ENCODE data around the gene MAP3K13. TPM values are rescaled to one million over a fixed set of nuclear protein-coding genes. Genes with fewer than 3 reads are reported as not detected.
"Not testable (repeated sequence)": the region's sequence is repeated elsewhere in the genome, so short reads cannot be mapped to it uniquely, and the experiment has no call there.

Gene MAP3K13
- total and polyA plus RNA-seq, 2 of the 13 experiments (the other 11 are each of a cell fraction or from before 2014, with no cell fraction given): 24.2 to 26.5 TPM

GRCh38 chr3:185448107-185448506 lies 85.2 kb downstream of the MAP3K13 start:
- ChIA-PET CTCF (ENCODE audit: low intra/inter-chr PET ratio, low total read pairs) (no interaction called here), POLR2A (no interaction called here)
- H4K20me1 ChIP-seq (ENCODE audit: insufficient read depth, low read length): no peaks in the 10 kb centered on the region
- in situ Hi-C loops (cut with HindIII; ENCODE audit: extremely low pct_ligation_motif_present, low pct_unique_long_range_greater_than_20kb): no loop called here
- no peaks in the 10 kb centered on the region for H3K27me3 ChIP-seq (ENCODE audit: control insufficient read depth in 1 of 2, insufficient read depth in 2 of 2, low read length in 2 of 2)
- no peak overlapping the region for H2AFZ ChIP-seq (ENCODE audit: low read length)
- no peaks in the 10 kb centered on the region for H3K79me2 ChIP-seq (ENCODE audit: insufficient read depth, low read length)
- no TSS peak for BruUV-seq (replicated peaks)
- no peak overlapping the region for H3K27ac ChIP-seq (ENCODE audit: extremely low read length, insufficient read depth, low read length)
- no peak overlapping the region for H3K4me2 ChIP-seq (ENCODE audit: low read depth, low read length)
- no peak for FAIRE-seq
- TF ChIP-seq NFE2L1 (CRISPR knock-in tag; IDR thresholded peaks at IDR 0.05; ENCODE audit: borderline replicate concordance): no peak
- peaks cover 4 to 27% of the 10 kb centered on the region in 2 experiments; a peak in 4 of 5 replicates for H3K36me3 ChIP-seq (replicated peaks in 1 of 2; ENCODE audit: control insufficient read depth in 1 of 2, insufficient read depth in 2 of 2, low read length in 2 of 2)
- intact Hi-C loops (cut with micrococcal nuclease; ENCODE audit: unreplicated experiment): no loop called here
- DNase-seq (ENCODE audit: low spot score): no peak
- H3K4me3 ChIP-seq (replicated peaks in 1 of 3; ENCODE audit: insufficient read depth in 1 of 3, low read depth in 2 of 3, low read length in 3 of 3): no peak overlapping the region
- H3K9me3 ChIP-seq (ENCODE audit: low read length): no peaks in the 10 kb centered on the region
- ATAC-seq: no peak
- no peaks in the 10 kb centered on the region for H3K4me1 ChIP-seq (ENCODE audit: insufficient read depth, low read length)
- H3K9ac ChIP-seq (ENCODE audit: insufficient read depth, low read depth, low read length): no peak overlapping the region

GRCh38 chr3:185451432-185451831 lies 88.5 kb downstream of the MAP3K13 start:
- in situ Hi-C loops (cut with HindIII; ENCODE audit: extremely low pct_ligation_motif_present, low pct_unique_long_range_greater_than_20kb); H2AFZ ChIP-seq (ENCODE audit: low read length); POLR2A ChIA-PET; H3K9me3 ChIP-seq (ENCODE audit: low read length); H3K4me3 ChIP-seq (replicated peaks in 1 of 3; ENCODE audit: insufficient read depth in 1 of 3, low read depth in 2 of 3, low read length in 3 of 3); H3K27me3 ChIP-seq (ENCODE audit: control insufficient read depth in 1 of 2, insufficient read depth in 2 of 2, low read length in 2 of 2); intact Hi-C loops (cut with micrococcal nuclease; ENCODE audit: unreplicated experiment); BruUV-seq (replicated peaks); H4K20me1 ChIP-seq (ENCODE audit: insufficient read depth, low read length); DNase-seq (ENCODE audit: low spot score); H3K4me1 ChIP-seq (ENCODE audit: insufficient read depth, low read length); H3K27ac ChIP-seq (ENCODE audit: extremely low read length, insufficient read depth, low read length); ATAC-seq; H3K9ac ChIP-seq (ENCODE audit: insufficient read depth, low read depth, low read length); H3K4me2 ChIP-seq (ENCODE audit: low read depth, low read length); H3K79me2 ChIP-seq (ENCODE audit: insufficient read depth, low read length); FAIRE-seq; CTCF ChIA-PET (ENCODE audit: low intra/inter-chr PET ratio, low total read pairs): not testable (repeated sequence)
- H3K36me3 ChIP-seq (replicated peaks in 1 of 2; ENCODE audit: control insufficient read depth in 1 of 2, insufficient read depth in 2 of 2, low read length in 2 of 2): peaks cover 6 to 30% of the 10 kb centered on the region in 2 experiments; a peak in 4 of 5 replicates
- 98% methylated on average over 8 of the region's 8 CpGs for WGBS (ENCODE audit: low lambda C conversion rate)

- CTCF ChIA-PET (ENCODE audit: low intra/inter-chr PET ratio, low total read pairs): no interaction called here
- WGBS (ENCODE audit: low lambda C conversion rate): 100% methylated on average over 1 of the region's 2 CpGs
- TF ChIP-seq ZNF577 (CRISPR knock-in tag; IDR thresholded peaks at IDR 0.05; ENCODE audit: borderline replicate concordance, low read depth): no peak
- no peak for TF ChIP-seq FOSL2 (CRISPR knock-in tag; IDR thresholded peaks at IDR 0.05)
- TF ChIP-seq ZNF564 (CRISPR knock-in tag; IDR thresholded peaks at IDR 0.05): 0 out of 2 replicates have a peak, but pooled peaks have one; percentile 30
- TF ChIP-seq SIN3A (IDR thresholded peaks at IDR 0.05; ENCODE audit: borderline replicate concordance, low read depth, low read length): no peak
Observed at GRCh38 chr3:185457376-185457775, 94.4 kb downstream of the MAP3K13 start.

More at GRCh38 chr3:185457376-185457775, 94.4 kb downstream of the MAP3K13 start:
- Histone ChIP-seq H3K4me2 (ENCODE audit: low read depth, low read length) (no peak overlapping the region), H3K36me3 (replicated peaks in 1 of 2; ENCODE audit: control insufficient read depth in 1 of 2, insufficient read depth in 2 of 2, low read length in 2 of 2) (peaks cover 5 to 34% of the 10 kb centered on the region in 2 experiments; a peak in 4 of 5 replicates), H3K4me3 (replicated peaks in 1 of 3; ENCODE audit: insufficient read depth in 1 of 3, low read depth in 2 of 3, low read length in 3 of 3) (no peak overlapping the region), H3K27ac (ENCODE audit: extremely low read length, insufficient read depth, low read length) (no peak overlapping the region), H4K20me1 (ENCODE audit: insufficient read depth, low read length) (no peaks in the 10 kb centered on the region), H3K27me3 (ENCODE audit: control insufficient read depth in 1 of 2, insufficient read depth in 2 of 2, low read length in 2 of 2) (no peaks in the 10 kb centered on the region), H3K79me2 (ENCODE audit: insufficient read depth, low read length) (no peaks in the 10 kb centered on the region), H2AFZ (ENCODE audit: low read length) (no peak overlapping the region), H3K9me3 (ENCODE audit: low read length) (no peaks in the 10 kb centered on the region), H3K9ac (ENCODE audit: insufficient read depth, low read depth, low read length) (no peak overlapping the region), H3K4me1 (ENCODE audit: insufficient read depth, low read length) (no peaks in the 10 kb centered on the region)
- no peak for FAIRE-seq
- in situ Hi-C loops (cut with HindIII; ENCODE audit: extremely low pct_ligation_motif_present, low pct_unique_long_range_greater_than_20kb) (no loop called here), intact Hi-C loops (cut with micrococcal nuclease; ENCODE audit: unreplicated experiment) (no loop called here)
- POLR2A ChIA-PET: no interaction called here
- DNase-seq (ENCODE audit: low spot score): no peak
- TSS peak; percentile 28 for BruUV-seq (replicated peaks)
- no peak for ATAC-seq

Measured in HepG2 (cell line).